Neural progenitor cell (in vitro differentiated cells): ENCODE measurements around the gene PDLIM5.

Experiments used
- EZH2 ChIP-seq: fragments of 200-600 bp; sonication (generic); IDR thresholded peaks from 2 replicates; pipeline ENCODE4 v1.6.1; 2017; ENCODE audit warnings: antibody characterized with exemption, mild to moderate bottlenecking, moderate library complexity
- EZH2phosphoT487 ChIP-seq: fragments of 200-600 bp; sonication (generic); IDR thresholded peaks from 2 replicates; pipeline ENCODE4 v1.6.1; 2017; ENCODE audit warnings: antibody characterized with exemption
- TF ChIP-seq, protein P1 (sequence below): fragments of 200-600 bp; sonication (generic); IDR thresholded peaks from 2 replicates; pipeline ENCODE4 v1.5.1; 2017; ENCODE audit warnings: antibody characterized with exemption, mild to moderate bottlenecking

DNA sequence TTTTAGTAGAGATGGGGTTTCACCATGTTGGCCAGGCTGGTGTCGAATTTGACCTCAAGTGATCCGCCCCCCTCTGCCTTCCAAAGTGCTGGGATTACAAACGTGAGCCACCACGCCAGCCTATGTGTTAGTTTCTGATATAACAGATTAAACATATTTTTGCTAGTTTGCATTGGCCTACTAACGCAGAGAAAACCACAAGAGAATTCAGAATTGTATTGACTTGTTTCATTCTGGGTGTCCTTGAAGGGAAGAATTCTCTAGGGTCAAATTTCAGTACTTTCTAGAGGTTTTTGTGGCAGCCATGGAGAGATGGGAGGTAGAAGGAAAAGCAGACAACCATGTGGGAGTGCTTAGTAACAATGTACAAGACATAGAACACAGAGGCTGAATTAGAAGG, 259.9 kb downstream of the PDLIM5 start:
- TF ChIP-seq, protein P1, sequence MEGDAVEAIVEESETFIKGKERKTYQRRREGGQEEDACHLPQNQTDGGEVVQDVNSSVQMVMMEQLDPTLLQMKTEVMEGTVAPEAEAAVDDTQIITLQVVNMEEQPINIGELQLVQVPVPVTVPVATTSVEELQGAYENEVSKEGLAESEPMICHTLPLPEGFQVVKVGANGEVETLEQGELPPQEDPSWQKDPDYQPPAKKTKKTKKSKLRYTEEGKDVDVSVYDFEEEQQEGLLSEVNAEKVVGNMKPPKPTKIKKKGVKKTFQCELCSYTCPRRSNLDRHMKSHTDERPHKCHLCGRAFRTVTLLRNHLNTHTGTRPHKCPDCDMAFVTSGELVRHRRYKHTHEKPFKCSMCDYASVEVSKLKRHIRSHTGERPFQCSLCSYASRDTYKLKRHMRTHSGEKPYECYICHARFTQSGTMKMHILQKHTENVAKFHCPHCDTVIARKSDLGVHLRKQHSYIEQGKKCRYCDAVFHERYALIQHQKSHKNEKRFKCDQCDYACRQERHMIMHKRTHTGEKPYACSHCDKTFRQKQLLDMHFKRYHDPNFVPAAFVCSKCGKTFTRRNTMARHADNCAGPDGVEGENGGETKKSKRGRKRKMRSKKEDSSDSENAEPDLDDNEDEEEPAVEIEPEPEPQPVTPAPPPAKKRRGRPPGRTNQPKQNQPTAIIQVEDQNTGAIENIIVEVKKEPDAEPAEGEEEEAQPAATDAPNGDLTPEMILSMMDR: no peak
- no peak for TF ChIP-seq EZH2
- TF ChIP-seq EZH2phosphoT487: no peak
